Uterus (tissue), 4 donors: Measurements from ENCODE around the gene UNC45B. TPM values are rescaled to one million over a fixed set of nuclear protein-coding genes. Genes with fewer than 3 reads are reported as not detected.

Experiments used
- DNase-seq, 2 donors: peaks; one replicate each; pipeline ENCODE4 v3.0.0-alpha.2; 2019 to 2020
- H3K27ac ChIP-seq, 2 donors: fragments of 200-600 bp; sonication (generic); 1 replicate in 1 of 2; 2 replicates in 1 of 2; pipeline ENCODE4 v1.5.1; 2016 to 2018
- H3K27me3 ChIP-seq, 2 donors: fragments of 200-600 bp; sonication (generic); one replicate each; pipeline ENCODE4 v1.5.1; 2018 to 2019; ENCODE audit warnings: control low read depth in 1 of 2
- H3K36me3 ChIP-seq, 2 donors: fragments of 200-600 bp; sonication (generic); one replicate each; pipeline ENCODE4 v1.5.1; 2019; ENCODE audit warnings: control low read depth in 1 of 2
- H3K4me1 ChIP-seq, 2 donors: fragments of 200-600 bp; sonication (generic); one replicate each; pipeline ENCODE4 v1.5.1; 2018 to 2019; ENCODE audit warnings: control low read depth in 1 of 2
- H3K4me3 ChIP-seq, 2 donors: fragments of 200-600 bp; sonication (generic); 1 replicate in 1 of 2; 2 replicates in 1 of 2; pipeline ENCODE4 v1.5.1; 2018 to 2019; ENCODE audit warnings: mild to moderate bottlenecking in 1 of 2
- H3K9me3 ChIP-seq, 2 donors: fragments of 200-600 bp; sonication (generic); one replicate each; pipeline ENCODE4 v1.5.1; 2019; ENCODE audit warnings: control low read depth in 1 of 2
- CTCF ChIP-seq, 4 experiments: fragments of 200-600 bp in 2 of 4; fragments of 450-650 bp in 2 of 4; sonication (generic) in 2 of 4; IDR thresholded peaks; one replicate each; pipeline ENCODE4 v1.5.1; 2016 to 2019; ENCODE audit warnings: antibody characterized with exemption in 4 of 4, mild to moderate bottlenecking in 2 of 4, moderate library complexity in 1 of 4
- POLR2A ChIP-seq, 2 donors: fragments of 450-650 bp; IDR thresholded peaks; one replicate each; pipeline ENCODE4 v1.6.1; 2016; ENCODE audit warnings: antibody characterized with exemption in 2 of 2, mild to moderate bottlenecking in 1 of 2, moderate library complexity in 1 of 2
- intact Hi-C: fragments of 100-400 bp; cut with DNase I; formaldehyde crosslinking; loops from one replicate; pipeline ENCODE4 v1.15.1; 2023; ENCODE audit warnings: low total_unique reads
- total RNA-seq, 4 donors: library from RNA; depleted of rRNA in 3 of 4; stranded (reverse); fragments of >200 nt in 3 of 4; gene quantifications; one replicate each; pipeline versions ENCODE4 v1.1.0 to v1.2.4, GENCODE V29; 2014 to 2023
- donor health status: DM: yes; HTN: yes; CAD: no.

The UNC45B gene
- total RNA-seq, 4 donors from 2014 or later: 0.21 to 0.55 TPM; not detected in 2

- no peak overlapping the region for H3K4me3 ChIP-seq
- H3K4me1 ChIP-seq: no peaks in the 10 kb centered on the region
- H3K9me3 ChIP-seq: no peaks in the 10 kb centered on the region
- H3K27ac ChIP-seq: peak overlapping the region in 1 of 2 donors; percentile 37
- H3K27me3 ChIP-seq: no peaks in the 10 kb centered on the region
- no peak for DNase-seq
- H3K36me3 ChIP-seq: no peaks in the 10 kb centered on the region
- no peak for TF ChIP-seq CTCF (IDR thresholded peaks at IDR 0.05)
- intact Hi-C loops: no loop called here
Observed at GRCh38 chr17:35214192-35214591, 66.6 kb downstream of the UNC45B start.

GRCh38 chr17:35214631-35215273 lies 67.1 kb downstream of the UNC45B start:
- no peaks in the 10 kb centered on the region for H3K9me3 ChIP-seq
- H3K27me3 ChIP-seq: no peaks in the 10 kb centered on the region
- H3K36me3 ChIP-seq: no peaks in the 10 kb centered on the region
- DNase-seq: no peak
- no peak overlapping the region for H3K4me3 ChIP-seq
- no peak for TF ChIP-seq CTCF (IDR thresholded peaks at IDR 0.05)
- TF ChIP-seq POLR2A (IDR thresholded peaks at IDR 0.05): no peak
- peak overlapping the region in 1 of 2 donors; percentile 37 for H3K27ac ChIP-seq
- H3K4me1 ChIP-seq: no peaks in the 10 kb centered on the region
- intact Hi-C loops: no loop called here

GRCh38 chr17:35217107-35217506 lies 69.5 kb downstream of the UNC45B start:
- no peak for DNase-seq
- Histone ChIP-seq H3K9me3 (no peaks in the 10 kb centered on the region), H3K36me3 (no peaks in the 10 kb centered on the region), H3K4me3 (no peak overlapping the region), H3K4me1 (no peaks in the 10 kb centered on the region), H3K27me3 (no peaks in the 10 kb centered on the region), H3K27ac (no peak overlapping the region)
- intact Hi-C loops: no loop called here
- no peak for TF ChIP-seq CTCF (IDR thresholded peaks at IDR 0.05)
- TF ChIP-seq POLR2A (IDR thresholded peaks at IDR 0.05): no peak

- no peaks in the 10 kb centered on the region for H3K4me1 ChIP-seq
- intact Hi-C loops: no loop called here
Observed at GRCh38 chr17:35218915-35219314, 71.3 kb downstream of the UNC45B start.

GRCh38 chr17:35222452-35222851 lies 74.8 kb downstream of the UNC45B start:
- Histone ChIP-seq H3K27me3 (no peaks in the 10 kb centered on the region), H3K27ac (no peak overlapping the region), H3K4me1 (no peaks in the 10 kb centered on the region), H3K4me3 (no peak overlapping the region), H3K36me3 (no peaks in the 10 kb centered on the region), H3K9me3 (no peaks in the 10 kb centered on the region)
- TF ChIP-seq POLR2A (IDR thresholded peaks at IDR 0.05) (no peak), CTCF (IDR thresholded peaks at IDR 0.05) (no peak)
- DNase-seq: no peak
- intact Hi-C loops: no loop called here

More at GRCh38 chr17:35218915-35219314, 71.3 kb downstream of the UNC45B start:
- Histone ChIP-seq H3K9me3 (no peaks in the 10 kb centered on the region), H3K27ac (peak overlapping the region in 1 of 2 donors; percentile 19), H3K27me3 (no peaks in the 10 kb centered on the region), H3K4me3 (no peak overlapping the region), H3K36me3 (no peaks in the 10 kb centered on the region)
- no peak for DNase-seq
- TF ChIP-seq CTCF (IDR thresholded peaks at IDR 0.05): no peak
- no peak for TF ChIP-seq POLR2A (IDR thresholded peaks at IDR 0.05)
